GM18526 (cell line): ENCODE data around the gene RARS1.

ENCODE experiments used
- POLR2A ChIP-seq: IDR thresholded peaks from 3 replicates; pipeline ENCODE4 v1.6.1; 2011; ENCODE audit not compliant: insufficient read length; ENCODE audit errors: extremely low read depth

Gene RARS1

GRCh38 chr5:168469816-168470215 is 16.5 kb upstream of the RARS1 start:
- TF ChIP-seq POLR2A, result no peak

GRCh38 chr5:168471785-168472184 is 14.5 kb upstream of the RARS1 start:
- no peak for TF ChIP-seq POLR2A

- no peak for TF ChIP-seq POLR2A
Observed at GRCh38 chr5:168472329-168472728, 13.9 kb upstream of the RARS1 start.

- no peak for TF ChIP-seq POLR2A
Observed at GRCh38 chr5:168474319-168474718, 12.0 kb upstream of the RARS1 start.

- no peak for TF ChIP-seq POLR2A
Observed at GRCh38 chr5:168477060-168477459, 9.2 kb upstream of the RARS1 start.

- TF ChIP-seq POLR2A, result no peak
Observed at GRCh38 chr5:168479166-168479565, 7.1 kb upstream of the RARS1 start.

- TF ChIP-seq POLR2A, result no peak
Observed at GRCh38 chr5:168480601-168481000, 5.7 kb upstream of the RARS1 start.

GRCh38 chr5:168481330-168481788 is 4.9 kb upstream of the RARS1 start:
- no peak for TF ChIP-seq POLR2A

GRCh38 chr5:168482361-168482760 is 3.9 kb upstream of the RARS1 start:
- TF ChIP-seq POLR2A, result no peak

GRCh38 chr5:168489059-168489458 is 2.8 kb downstream of the RARS1 start:
- no peak for TF ChIP-seq POLR2A

GRCh38 chr5:168494057-168494555 is 7.8 kb downstream of the RARS1 start:
- TF ChIP-seq POLR2A, result no peak

GRCh38 chr5:168502563-168503237 is 16.4 kb downstream of the RARS1 start:
- no peak for TF ChIP-seq POLR2A

GRCh38 chr5:168513861-168514428 is 27.7 kb downstream of the RARS1 start:
- TF ChIP-seq POLR2A, result no peak

GRCh38 chr5:168525856-168526255 is 39.6 kb downstream of the RARS1 start:
- no peak for TF ChIP-seq POLR2A

- TF ChIP-seq POLR2A, result no peak
Observed at GRCh38 chr5:168527756-168528295, 41.6 kb downstream of the RARS1 start.

- TF ChIP-seq POLR2A, result no peak
Observed at GRCh38 chr5:168528521-168529373, 42.5 kb downstream of the RARS1 start, which contains the start of gene FBLL1. FBLL1 (plus strand) TSS chr5:168529305; CDS start chr5:168529505, 200 bp downstream.
